GM18498 (cell line): ENCODE results near the gene ISG15.

Source experiments
- ATAC-seq: cut with Tn5 transposase; IDR thresholded peaks from one replicate; pipeline ENCODE4 v1.9.1; 2021; ENCODE audit warnings: mild to moderate bottlenecking, moderate library complexity; ENCODE audit not compliant: unreplicated experiment

Gene ISG15

GRCh38 chr1:1013105-1013921 is at the start of gene ISG15:
Gene ISG15, plus strand, starts transcription at chr1:1013497. Its CDS starts 77 bp downstream, at chr1:1013574.
- ATAC-seq, result peak; percentile 81

GRCh38 chr1:963746-964525 is 49.4 kb upstream of the ISG15 start:
- no peak for ATAC-seq

GRCh38 chr1:964691-965525 is 48.4 kb upstream of the ISG15 start:
- no peak for ATAC-seq

DNA sequence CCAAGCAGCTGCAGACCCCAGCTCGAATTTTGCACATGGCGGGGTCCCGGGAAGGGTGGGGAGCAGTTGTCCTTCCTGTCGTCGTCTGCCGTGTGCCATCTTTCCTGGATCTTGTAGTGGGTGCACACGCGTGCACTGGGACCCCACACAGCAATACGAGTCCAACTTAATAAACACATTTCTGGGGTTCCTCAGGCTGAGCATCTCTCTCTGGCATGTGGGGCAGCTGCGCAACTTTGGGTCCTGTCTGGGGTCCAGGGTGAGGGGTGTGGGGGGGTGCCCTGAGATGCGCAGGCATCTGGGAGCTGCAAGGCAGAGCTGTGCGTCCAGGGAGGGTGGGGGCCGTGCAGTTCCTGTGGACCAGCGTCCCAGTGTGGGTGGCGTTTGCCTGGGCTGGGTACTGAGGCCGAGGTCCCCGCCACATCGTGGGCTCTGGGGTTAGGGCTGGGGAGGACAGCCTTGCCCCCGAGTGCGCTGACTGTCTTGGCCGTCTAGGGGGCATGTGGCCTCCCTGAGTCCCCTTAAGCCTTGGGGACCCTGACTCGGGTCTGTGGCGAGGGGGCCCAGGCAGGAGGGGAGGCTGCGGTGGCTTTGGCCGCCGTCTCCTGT is 47.7 kb upstream of the ISG15 start:
- ATAC-seq, result no peak

DNA sequence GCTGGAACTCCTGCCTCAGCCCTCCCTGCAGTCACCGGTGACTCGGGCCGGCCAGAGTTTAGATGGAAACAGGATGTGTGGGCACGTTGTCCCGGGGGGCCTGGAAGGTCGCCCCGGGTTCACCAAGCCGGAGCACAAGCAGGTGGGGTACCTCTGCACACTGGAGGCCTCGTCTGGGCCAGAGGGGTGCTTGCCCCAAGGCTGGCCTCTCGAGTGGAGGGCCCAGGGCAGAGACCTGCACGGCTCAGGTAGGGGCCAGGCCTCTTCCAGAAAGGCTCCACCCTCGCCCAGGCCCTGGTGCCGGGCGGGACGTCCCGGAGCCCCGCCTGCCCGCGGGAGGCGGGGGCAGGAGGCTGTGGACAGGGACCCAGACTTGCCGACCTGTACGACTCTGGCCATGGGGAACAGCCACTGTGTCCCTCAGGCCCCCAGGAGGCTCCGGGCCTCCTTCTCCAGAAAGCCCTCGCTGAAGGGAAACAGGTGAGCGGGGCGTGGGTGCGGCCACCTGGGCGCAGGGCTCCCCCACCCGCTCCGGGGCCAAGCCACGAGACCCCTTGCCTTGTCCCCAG is 47.1 kb upstream of the ISG15 start, which contains the start of gene PLEKHN1:
TSS of gene PLEKHN1 (plus strand) at position 348 of the 569 bp plus-strand sequence. CDS start at position 398, 50 bp downstream.
- ATAC-seq, result peak; percentile 38

DNA sequence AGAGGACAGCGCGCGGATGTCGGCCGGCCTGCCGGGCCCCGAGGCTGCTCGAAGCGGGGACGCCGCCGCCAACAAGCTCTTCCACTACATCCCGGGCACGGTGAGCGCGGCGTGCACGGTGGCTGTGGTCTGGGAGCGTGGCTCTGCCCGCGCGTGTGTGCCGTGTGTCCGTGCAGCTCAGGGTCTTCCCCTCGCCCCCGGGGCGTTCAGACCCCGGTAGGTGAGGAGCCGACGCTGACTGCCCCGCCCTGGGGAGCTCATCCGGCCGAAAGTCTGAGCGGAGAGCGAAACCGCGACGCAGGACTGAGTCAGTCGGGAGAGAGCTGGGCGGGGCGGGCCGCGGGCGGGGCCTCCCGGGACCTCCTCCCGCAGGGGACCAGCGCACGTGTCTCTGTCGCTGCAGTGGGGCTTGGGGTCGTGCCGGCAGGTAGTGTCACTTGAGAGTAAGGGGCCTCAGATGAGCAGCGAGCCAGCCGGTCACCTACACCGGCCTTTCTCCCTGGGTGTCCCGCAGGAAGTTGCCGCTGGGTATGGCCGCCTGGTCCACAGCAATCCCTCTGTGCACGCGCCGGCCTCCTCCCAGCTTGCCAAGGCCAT is 46.5 kb upstream of the ISG15 start:
- ATAC-seq, result peak; percentile 70

- ATAC-seq, result no peak
Measured at GRCh38 chr1:967466-968343, 45.6 kb upstream of the ISG15 start.

- ATAC-seq, result no peak
Measured at GRCh38 chr1:969260-969855, 43.9 kb upstream of the ISG15 start.

DNA sequence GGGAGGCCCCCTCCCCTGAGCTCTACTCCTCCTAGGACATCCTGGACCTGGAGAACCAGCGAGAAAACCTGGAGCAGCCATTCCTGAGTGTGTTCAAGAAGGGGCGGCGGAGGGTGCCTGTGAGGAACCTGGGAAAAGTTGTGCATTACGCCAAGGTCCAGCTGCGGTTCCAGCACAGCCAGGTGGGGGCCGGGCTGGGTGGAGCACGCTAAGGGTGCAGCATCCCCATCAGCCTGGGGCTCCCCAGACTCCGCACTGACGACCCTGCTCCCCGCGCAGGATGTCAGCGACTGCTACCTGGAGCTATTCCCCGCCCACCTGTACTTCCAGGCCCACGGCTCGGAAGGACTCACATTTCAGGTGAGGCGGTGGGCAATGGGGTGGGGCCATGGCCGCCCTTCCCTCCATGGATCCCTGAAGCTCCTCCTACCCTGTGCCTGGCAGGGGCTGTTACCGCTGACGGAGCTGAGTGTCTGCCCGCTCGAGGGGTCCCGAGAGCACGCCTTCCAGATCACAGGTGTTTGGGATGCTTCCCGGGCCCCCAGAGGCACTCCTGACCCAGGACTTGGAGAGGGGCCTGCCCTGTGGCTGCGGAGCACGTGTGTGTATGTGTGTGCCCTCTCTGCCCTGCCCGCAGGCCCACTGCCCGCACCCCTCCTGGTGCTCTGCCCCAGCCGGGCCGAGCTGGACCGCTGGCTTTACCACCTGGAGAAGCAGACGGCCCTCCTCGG is 42.9 kb upstream of the ISG15 start:
- no peak for ATAC-seq

DNA sequence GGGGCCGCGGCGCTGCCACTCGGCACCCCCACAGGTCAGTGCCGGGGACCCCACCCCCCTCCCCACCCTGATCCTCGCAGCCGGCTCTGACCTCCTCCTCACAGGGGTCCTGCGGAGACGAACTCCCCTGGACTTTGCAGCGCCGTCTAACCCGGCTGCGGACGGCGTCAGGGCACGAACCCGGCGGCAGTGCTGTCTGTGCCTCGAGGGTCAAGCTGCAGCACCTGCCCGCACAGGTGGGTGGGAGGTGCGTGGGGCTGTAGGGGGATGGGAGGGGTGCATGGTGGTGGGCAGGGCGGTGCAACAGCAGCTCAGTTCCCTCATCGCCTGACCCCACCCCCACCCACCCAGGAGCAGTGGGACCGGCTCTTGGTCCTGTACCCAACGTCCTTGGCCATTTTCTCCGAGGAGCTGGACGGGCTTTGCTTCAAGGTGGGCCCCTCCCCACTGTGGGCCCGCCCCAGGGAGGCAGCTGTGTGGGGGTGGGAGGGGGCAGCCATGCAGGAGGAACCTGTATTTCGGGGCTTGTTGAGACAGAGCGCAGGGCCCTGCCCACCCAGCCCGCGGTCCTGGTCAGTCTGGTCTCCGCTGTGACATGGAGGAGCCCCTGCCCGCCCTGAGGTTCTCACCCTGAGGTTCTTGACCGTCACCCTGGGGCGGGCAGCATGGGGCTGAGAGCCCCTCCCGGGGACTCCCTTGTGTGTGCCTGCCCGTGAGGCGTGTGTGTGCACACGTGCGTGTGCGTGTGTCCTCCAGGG is 42.1 kb upstream of the ISG15 start:
- ATAC-seq, result no peak

DNA sequence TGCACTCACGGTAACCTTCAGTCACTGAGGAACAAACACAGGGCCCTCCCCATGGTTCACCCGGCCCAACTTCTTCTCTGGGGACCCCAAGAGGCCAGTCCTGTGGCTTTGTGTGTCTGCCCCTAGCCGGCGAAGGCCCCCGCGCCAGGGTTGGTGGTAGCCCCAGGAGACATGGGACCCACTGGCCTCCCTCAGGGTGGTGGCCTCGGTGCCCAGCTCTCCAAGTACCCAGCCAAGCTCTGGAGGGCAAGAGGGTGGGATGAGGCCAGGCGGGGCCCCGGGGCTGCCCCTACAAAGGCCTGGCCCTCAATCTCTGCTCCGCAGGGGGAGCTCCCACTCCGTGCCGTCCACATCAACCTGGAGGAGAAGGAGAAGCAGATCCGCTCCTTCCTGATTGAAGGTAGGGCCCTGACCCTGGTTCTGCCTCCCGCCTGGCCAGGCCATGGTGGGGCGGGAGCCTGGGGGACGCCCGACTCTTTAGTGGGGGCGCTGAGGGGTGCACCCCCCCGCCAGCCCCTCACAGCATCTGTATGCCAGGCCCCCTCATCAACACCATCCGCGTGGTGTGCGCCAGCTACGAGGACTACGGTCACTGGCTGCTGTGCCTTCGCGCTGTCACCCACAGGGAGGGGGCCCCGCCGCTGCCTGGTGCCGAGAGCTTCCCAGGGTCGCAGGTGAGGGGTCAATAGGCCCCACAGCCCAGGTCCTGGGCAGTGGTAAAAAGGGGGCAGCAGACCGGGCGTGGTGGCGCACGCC is 41.4 kb upstream of the ISG15 start:
- ATAC-seq, result no peak

DNA sequence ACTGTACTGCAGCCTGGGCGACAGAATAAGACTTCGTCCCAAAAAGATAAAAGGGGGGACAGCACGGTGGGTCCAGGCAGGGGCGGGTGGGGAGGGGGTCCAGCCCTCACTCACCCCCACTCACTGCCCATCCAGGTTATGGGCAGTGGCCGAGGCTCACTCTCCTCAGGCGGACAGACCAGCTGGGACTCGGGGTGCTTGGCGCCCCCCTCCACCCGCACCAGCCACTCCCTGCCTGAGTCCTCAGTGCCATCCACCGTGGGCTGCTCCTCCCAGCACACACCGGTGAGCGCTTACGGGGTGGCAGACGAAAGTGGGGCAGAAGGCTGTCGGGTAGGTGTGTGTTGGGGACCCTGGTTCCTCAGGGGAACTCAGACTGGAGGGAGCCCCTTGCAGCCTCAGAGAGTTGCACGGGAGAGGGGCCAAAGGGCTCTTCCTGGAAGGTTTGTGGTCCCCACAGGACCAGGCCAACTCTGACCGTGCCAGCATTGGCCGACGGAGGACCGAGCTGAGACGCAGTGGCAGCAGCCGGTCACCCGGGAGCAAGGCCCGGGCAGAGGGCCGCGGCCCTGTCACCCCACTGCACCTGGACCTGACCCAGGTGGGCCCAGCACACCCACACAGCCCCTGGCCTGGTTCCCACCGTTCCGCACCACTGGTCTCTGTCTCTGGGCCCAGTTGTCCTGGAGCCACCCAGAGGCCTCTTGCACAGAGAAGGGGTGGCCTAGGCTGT is 40.4 kb upstream of the ISG15 start:
- ATAC-seq, result no peak

GRCh38 chr1:973459-974292 is 39.6 kb upstream of the ISG15 start:
- no peak for ATAC-seq

DNA sequence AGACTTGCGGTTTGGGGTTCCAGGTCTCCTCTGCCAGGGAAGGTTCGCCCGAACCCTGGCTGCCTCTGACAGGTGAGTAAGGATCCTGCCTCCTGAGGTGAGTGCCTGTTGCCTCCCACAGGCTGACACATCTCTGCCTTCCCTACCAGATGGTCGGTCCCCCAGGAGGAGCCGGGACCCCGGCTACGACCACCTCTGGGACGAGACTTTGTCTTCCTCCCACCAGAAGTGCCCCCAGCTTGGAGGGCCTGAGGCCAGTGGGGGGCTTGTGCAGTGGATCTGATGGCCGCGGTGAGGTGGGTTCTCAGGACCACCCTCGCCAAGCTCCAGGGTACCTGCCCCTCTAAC is 39.0 kb upstream of the ISG15 start:
- ATAC-seq, result no peak
